GDM1 (cell line): ENCODE measurements around the gene SERTAD3.

Experiments used
- DNase-seq: peaks from one replicate; lab custom pipeline; 2025; lab: John Stamatoyannopoulos, UW

Gene SERTAD3

GRCh38 chr19:40425450-40426287, 18.5 kb downstream of the SERTAD3 start, which contains the start of gene SERTAD1:
Gene SERTAD1, minus strand, starts transcription at chr19:40425992. Its CDS starts 2,446 bp downstream, at chr19:40423546.
- DNase-seq, result peak; percentile 99

DNA sequence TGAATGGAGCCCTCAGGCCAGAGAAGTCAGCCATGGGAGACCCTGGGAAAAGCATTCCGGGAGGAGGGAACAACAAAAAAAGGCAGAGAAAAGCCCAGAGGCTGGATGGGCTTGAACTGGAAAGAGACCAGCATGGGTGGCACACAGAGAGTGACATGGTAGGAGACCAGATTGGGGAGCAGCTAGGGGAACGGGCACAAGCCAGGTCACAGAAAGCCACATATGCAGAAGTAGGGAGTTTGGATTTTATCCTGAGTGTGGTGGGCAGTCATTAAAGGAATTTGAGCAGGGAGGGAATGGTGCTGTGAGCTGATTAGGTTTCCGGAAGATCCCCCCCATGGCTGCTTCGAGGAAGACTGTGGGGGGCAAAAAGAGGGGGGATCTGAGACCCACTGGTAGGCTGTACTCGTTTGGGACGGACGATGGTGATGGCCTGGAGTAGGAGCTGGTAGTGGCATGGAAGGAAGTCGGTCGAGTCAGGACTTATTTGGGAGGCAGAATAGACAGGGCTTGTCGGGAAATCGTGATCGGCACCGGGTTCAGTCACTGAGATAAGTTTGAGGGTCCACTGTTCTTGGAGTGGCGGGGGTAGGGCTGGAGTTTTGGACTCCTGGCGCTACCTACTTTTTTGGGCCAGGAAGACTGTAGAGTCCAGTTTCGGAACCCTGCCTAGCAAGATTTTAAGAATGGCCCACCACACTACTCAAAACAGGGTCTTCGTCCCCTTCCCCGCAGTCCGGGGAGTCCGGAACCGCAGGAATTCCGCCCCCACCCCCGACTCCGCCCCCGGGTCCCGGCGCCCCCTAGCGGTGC, 19.3 kb downstream of the SERTAD3 start:
- DNase-seq, result no peak

GRCh38 chr19:40423938-40424337, 20.2 kb downstream of the SERTAD3 start:
- DNase-seq, result no peak

- no peak for DNase-seq
These were observed 21.2 kb downstream of the SERTAD3 start for GRCh38 chr19:40422748-40423566.

DNA sequence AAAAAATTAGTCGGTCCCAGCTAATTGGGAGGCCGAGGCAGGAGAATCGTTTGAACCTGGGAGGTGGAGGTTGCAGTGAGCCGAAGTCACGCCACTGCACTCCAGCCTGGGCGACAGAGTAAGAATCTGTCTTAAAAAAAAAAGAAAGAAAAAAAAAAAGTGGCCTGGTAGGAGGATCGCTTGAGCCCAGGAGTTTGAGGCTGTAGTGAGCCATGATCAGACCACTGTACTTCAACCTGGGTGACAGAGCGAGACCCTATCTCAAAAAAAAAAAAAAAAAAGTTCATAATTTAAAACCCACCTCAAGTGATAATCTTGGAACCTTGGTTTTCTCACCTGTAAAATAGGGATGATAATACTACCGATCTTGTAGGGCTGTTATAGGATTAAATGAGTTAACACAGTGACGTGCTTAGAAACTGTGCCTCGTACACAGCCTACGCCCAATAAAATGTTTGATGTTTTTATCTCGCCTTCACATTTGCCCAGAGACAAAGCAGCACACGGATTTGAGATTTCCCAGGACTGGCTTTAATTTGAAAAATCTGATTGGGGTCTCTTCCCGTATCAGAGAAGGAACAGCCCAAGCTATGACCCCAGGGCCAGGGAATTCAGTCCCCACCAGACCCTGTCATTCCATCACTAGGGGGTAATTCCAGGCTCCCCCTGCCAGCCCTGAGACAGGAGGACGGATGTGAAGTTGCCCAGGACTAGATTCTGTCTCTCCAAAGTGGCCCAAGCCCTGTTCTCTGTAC, 22.0 kb downstream of the SERTAD3 start:
- no peak for DNase-seq

DNA sequence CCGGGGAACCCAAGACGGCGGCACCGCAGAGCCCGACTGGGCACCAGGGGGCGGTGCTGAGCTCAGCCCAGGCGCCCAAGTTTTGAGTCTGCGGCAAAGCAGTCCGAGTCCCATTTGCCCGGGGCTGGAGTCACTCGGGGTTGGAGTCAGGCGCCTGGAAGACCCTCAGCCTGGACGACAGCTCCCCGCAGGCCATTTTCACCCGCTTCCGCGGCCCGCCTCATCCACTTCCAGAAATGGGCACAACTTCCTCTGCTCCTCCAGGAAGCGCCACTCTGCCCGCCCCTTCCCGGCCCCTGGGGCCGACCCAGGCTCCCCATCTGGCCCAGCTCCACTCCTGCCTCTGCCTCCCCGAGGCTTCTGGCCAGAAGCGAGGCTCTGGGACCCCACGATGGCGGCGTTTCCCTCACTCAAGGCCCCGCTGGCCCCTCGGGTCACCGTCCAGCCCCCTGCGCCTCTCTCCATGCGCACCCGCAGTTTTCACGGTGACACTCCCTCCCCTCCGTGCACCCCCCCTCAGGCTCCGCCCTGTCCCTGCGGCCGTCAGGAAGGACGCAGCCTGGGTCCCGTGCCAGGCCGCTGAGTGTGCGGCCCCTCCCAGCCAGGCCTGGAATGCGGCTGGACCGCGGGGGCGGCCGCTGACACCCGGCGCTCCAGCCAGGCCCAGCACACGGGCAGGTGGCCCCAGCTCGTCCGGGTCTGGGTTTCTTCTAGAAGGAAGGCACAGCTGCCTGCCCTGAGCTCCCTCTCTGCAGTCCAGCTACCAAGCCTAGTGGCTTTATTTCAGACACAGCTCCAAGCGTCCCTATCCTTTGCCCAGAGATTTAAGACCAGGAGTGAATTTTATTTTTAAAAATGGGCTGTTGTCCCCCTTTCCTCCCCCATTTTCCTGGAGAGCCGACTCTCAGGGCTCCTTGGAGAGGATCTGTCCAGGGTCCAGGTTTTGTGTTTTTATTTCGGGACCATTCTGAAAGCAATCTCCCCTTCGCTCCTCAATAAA, 23.1 kb downstream of the SERTAD3 start:
- peak; percentile 80 for DNase-seq

GRCh38 chr19:40420451-40420765, 23.7 kb downstream of the SERTAD3 start:
- DNase-seq, result no peak

DNA sequence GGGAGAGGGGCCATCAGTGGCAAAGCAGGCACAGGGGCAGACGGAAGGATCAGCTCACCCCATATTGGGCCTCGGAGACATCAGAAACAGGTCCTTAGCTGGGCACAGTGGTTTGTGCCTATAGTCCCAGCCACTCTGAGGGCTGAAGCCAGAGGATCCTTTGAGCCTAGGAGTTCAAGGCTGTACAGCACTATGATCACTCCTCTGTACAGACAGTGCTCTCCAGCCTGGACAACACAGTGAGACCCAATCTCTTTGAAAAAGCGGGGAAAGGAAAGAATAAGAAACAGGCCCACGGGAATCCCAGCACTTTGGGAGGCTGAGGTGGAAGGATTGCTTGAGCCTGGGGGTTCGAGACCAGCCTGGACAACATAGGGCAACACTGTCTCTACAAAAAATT, 24.4 kb downstream of the SERTAD3 start:
- DNase-seq, result no peak

DNA sequence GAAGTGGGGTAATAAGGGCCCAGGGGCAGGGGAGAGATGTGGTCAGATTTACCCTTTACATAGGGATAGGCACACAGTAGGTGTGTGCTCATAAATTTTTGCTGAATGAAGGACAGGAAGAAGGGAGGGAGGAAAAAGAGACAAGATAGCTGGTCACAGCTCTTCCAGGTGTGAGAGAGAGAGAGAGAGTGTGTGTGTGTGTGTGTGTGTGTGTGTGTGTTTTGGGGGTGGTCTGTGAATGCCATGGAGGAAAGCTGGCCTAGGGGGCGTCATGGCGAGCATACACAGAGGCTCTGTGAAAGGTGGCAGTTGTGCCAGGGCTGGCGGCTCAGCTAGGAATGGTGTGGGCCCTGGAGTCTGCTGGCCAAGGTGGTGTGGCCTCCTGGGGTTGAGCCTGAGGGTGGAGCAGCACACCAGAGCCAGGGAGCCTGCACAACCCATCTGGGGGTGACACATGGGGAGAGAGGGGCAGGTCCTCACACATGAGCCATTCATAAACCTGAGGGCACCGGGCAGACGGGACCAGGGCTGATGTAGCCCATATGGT, 25.0 kb downstream of the SERTAD3 start:
- no peak for DNase-seq

DNA sequence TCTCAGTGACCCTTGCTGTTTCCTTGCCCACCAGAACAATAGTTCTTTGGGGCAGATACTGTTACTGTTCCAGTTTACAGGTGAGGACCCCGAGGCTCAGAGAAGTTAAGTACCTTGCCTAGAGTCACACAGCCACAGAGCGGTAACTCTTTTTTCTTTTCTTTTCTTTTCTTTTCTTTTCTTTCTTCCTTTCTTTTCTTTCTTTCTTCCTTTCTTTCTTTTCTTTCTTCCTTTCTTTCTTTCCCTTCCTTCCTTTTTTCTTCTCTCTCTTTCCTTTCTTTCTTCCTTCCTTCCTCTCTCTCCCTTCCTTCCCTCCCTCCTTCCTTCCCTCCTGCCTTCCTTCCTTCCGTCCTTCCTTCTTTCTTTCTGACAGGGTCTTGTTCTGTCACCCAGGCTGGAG, 26.1 kb downstream of the SERTAD3 start:
- DNase-seq, result no peak

GRCh38 chr19:40417643-40417981, 26.5 kb downstream of the SERTAD3 start:
- DNase-seq, result no peak

DNA sequence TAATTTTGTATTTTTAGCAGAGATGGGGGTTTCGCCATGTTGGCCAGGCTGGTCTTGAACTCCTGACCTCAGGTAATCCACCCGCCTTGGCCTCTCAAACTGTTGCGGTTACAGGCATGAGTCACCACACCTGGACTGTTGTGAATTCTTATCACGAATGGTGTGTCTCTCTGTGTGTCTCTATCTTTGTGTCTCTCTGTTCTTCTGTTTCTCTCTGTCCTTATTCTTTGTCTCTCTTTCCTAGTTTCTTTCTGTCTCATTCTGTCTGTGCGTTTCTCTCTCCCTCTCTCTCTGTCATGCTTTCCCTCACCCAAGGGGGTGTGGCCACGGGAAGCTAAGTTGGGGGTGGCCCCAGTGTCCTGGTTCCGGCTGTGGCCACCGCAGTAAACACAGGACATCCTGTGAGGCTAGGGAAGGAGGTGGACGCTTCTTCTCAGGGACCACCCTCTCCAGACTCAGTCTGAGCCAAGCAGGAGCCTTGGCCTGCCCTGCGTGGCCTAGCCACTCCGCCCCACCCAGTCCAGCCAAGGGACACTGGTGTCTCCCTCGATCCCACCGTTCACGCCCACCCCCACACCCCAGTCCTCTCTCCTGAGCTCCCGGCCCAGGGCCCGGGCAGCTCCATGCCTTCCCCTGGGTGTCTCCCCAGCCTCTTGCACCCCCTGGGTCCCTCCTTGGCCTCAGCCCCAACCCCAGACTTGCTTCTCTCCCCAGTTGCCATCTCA, 27.1 kb downstream of the SERTAD3 start:
- DNase-seq, result peak; percentile 89

- DNase-seq, result no peak
These were observed 28.4 kb downstream of the SERTAD3 start for GRCh38 chr19:40415768-40416167.

DNA sequence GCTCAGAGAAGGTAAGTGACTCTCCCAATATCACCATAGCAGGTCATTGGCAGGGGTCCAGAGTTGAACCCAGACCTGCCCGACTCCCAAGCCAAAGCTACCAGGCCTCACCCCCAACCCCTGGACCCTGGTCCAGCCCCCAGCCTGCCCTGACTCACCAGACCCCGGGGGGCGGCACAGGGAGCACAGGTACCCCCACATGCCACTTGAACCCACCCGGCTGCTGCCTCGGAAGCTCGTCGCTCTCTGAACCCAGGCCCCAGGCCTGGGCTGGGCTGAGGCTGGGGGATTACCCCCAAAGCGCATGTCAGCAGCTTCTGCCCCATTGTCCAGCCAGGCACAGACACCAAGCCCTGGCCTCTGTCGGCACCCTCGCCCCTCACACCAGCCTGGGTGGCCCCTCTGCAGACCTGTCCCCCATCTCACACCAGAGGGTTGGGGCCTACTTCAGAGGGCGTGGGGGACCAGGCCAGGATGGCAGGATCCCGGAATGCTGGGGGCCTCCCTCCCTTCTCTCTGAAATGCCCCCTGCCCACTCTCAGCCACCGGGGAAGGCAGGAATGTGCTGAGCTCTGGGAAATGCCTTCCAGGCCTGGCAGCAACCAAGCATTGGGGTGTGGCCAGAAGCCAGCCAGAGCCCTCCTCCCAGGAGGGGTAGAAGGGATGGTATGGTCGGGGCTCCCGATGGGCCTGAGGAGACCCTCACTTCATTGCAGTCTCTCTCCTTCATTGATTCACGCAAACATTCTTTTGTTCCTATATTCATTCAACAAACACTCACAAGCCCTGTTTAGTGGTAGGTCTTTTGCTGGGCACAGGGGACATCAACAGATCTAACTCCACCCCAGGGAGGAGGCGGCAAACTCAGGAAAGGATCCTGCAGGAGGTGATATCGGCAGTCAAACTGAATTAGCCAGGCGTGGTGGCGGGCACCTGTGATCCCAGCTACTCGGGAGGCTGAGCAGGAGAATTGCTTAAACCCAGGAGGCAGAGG, 29.3 kb downstream of the SERTAD3 start:
- no peak for DNase-seq

GRCh38 chr19:40413291-40413845, 30.8 kb downstream of the SERTAD3 start, which contains the start of gene PRX:
Gene PRX, minus strand, starts transcription at chr19:40413378. Its CDS starts 5,446 bp downstream, at chr19:40407932.
- DNase-seq, result peak; percentile 28

DNA sequence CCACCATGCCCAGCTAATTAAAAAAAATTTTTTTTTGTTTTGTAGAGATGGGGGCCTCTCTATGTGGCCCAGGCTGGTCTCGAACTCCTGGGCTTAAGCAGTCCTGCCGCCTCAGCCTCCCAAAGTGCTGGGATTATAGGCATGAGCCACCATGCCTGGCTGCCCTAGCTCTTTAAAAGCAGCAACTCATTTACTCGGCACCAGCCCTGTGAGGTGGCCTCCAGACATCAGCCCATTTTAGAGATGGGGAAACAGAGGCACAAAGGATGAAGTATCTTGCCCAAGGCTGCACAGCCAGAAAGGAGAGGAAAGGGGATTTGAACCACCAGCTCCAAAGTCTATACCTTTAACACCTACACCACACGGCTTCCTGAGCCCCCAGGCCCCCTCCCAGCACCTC, 31.3 kb downstream of the SERTAD3 start:
- DNase-seq, result no peak

GRCh38 chr19:40411958-40412499, 32.1 kb downstream of the SERTAD3 start:
- no peak for DNase-seq
